ENCODE data around the gene LIMS1. TPM values are rescaled to one million over a fixed set of nuclear protein-coding genes. Genes with fewer than 3 reads are reported as not detected.
A peak's percentile ranks its signal among the peaks of the same experiment; 100 is the strongest.

Gene LIMS1
- total RNA-seq, 1 experiment from 2014 or later = 70.9 TPM

DNA sequence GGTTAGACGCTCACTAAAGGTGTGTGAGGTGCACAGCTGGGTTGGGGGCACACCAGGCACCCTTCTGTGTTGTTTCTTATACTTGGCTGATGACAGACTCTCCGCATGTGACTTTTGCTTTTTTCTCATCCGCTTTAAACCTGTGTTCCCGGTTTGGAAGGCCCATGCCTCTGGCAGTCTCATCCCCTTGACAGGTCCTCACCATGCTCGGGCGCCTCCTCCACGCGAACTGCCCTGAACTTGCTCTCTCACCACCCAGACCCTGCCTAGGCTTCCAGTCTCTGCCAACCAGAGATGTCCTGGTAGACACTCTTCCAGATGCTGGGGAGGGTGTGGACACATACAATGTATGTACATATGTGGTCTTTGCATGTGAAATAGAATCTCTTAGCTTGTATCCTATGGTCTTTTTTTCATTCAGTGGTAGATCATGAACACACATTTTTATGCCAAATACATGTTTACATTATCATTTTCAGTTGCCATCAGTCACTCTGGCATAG, 79.8 kb downstream of the LIMS1 start:
- Mint-ChIP-seq H3K36me3 (ENCODE audit: insufficient read depth, unreplicated experiment) (no peaks in the 10 kb centered on the region), H3K27me3 (ENCODE audit: insufficient read depth, unreplicated experiment) (no peaks in the 10 kb centered on the region), H3K4me1 (ENCODE audit: insufficient read depth, unreplicated experiment) (peaks cover 64% of the 10 kb centered on the region), H3K27ac (ENCODE audit: low read depth, unreplicated experiment) (peak overlapping the region; percentile 94), H3K4me3 (ENCODE audit: unreplicated experiment) (peak overlapping the region; percentile 58), H3K9me3 (ENCODE audit: unreplicated experiment) (no peaks in the 10 kb centered on the region)
- CTCF ChIA-PET = interaction anchor here (0.5 to 10.3 kb wide), 7 partner anchors 11 to 1435 kb away, joined by 3 to 207 read pairs (median 4); no protein-coding TSS in a partner anchor
- TF ChIP-seq, protein P1, sequence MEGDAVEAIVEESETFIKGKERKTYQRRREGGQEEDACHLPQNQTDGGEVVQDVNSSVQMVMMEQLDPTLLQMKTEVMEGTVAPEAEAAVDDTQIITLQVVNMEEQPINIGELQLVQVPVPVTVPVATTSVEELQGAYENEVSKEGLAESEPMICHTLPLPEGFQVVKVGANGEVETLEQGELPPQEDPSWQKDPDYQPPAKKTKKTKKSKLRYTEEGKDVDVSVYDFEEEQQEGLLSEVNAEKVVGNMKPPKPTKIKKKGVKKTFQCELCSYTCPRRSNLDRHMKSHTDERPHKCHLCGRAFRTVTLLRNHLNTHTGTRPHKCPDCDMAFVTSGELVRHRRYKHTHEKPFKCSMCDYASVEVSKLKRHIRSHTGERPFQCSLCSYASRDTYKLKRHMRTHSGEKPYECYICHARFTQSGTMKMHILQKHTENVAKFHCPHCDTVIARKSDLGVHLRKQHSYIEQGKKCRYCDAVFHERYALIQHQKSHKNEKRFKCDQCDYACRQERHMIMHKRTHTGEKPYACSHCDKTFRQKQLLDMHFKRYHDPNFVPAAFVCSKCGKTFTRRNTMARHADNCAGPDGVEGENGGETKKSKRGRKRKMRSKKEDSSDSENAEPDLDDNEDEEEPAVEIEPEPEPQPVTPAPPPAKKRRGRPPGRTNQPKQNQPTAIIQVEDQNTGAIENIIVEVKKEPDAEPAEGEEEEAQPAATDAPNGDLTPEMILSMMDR (IDR thresholded peaks at IDR 0.05; ENCODE audit: unreplicated experiment) = no peak
- intact Hi-C loops (cut with micrococcal nuclease) = no loop called here
- DNase-seq (ENCODE audit: unreplicated experiment) = no peak
- POLR2A ChIA-PET = interaction anchor here (0.6 to 3.7 kb wide), 8 partner anchors 9 to 105 kb away, joined by 3 to 23 read pairs (median 6); partner anchors contain the start of gene RANBP2
- no TSS peak for BruUV-seq (replicated peaks)

DNA sequence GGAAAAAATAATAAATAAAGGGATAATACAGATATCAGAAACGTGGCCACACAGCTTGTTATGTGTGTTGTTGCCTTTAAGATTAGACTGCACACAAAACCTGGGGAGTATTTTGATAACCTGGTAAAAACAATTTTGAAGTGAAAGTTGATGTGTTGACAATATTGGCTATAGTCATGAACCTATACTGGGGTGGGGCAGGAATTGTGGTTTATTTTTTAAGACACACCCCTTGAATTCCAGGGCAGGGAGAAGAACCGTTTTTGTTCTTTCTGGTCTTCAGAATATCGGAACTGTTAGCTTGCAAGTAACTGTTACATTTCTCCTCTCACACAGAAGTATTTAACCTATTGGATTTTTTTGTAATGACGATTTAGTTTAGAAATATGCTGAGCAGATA, 80.4 kb downstream of the LIMS1 start:
- H3K4me3 Mint-ChIP-seq (ENCODE audit: unreplicated experiment) = peak overlapping the region; percentile 58
- H3K27ac Mint-ChIP-seq (ENCODE audit: low read depth, unreplicated experiment) = peak overlapping the region; percentile 94
- intact Hi-C loops (cut with micrococcal nuclease) = no loop called here
- no peaks in the 10 kb centered on the region for H3K27me3 Mint-ChIP-seq (ENCODE audit: insufficient read depth, unreplicated experiment)
- CTCF ChIA-PET = interaction anchor here (0.8 to 10.3 kb wide), 7 partner anchors 8 to 31 kb away, joined by 3 to 207 read pairs (median 4); no protein-coding TSS in a partner anchor
- H3K4me1 Mint-ChIP-seq (ENCODE audit: insufficient read depth, unreplicated experiment) = peaks cover 59% of the 10 kb centered on the region
- BruUV-seq (replicated peaks) = no TSS peak
- H3K9me3 Mint-ChIP-seq (ENCODE audit: unreplicated experiment) = no peaks in the 10 kb centered on the region
- H3K36me3 Mint-ChIP-seq (ENCODE audit: insufficient read depth, unreplicated experiment) = no peaks in the 10 kb centered on the region
- TF ChIP-seq, protein P1 (IDR thresholded peaks at IDR 0.05; ENCODE audit: unreplicated experiment) = no peak
- POLR2A ChIA-PET = interaction anchor here (0.5 to 3.7 kb wide), 11 partner anchors 8 to 289 kb away, joined by 3 to 23 read pairs (median 5); partner anchors contain the start of gene RANBP2
- no peak for DNase-seq (ENCODE audit: unreplicated experiment)

DNA sequence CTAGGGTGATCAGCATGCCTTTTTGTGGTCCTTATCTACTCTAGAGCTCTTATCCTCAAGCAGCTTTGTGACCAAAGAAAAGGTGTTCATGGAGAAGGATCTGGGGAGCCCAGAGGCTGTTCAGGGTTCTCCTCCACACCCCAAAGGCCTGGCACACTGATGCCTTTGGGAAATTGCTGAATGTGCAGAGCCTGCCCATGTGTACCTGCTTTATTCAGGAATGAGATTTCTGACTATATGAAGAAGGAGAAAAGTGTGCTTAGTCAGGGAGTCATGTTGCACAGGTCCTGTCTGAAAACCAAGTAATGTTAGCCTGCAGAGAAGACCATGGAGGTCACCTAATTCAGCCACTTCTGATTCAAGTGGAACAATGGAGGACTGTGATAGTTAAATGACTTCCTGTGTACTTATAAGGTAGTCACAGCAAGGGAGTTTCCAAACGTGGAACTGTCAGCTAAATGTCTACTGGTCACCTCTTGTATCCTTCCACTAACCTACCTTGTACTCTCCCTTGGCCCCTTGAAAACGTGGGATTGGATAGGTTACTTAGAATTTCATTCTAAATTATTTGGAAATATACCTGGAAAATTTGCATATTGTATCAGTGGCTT, 81.3 kb downstream of the LIMS1 start:
- no TSS peak for BruUV-seq (replicated peaks)
- Mint-ChIP-seq H3K36me3 (ENCODE audit: insufficient read depth, unreplicated experiment) (no peaks in the 10 kb centered on the region), H3K4me1 (ENCODE audit: insufficient read depth, unreplicated experiment) (peaks cover 63% of the 10 kb centered on the region), H3K9me3 (ENCODE audit: unreplicated experiment) (no peaks in the 10 kb centered on the region), H3K27ac (ENCODE audit: low read depth, unreplicated experiment) (no peak overlapping the region), H3K4me3 (ENCODE audit: unreplicated experiment) (no peak overlapping the region), H3K27me3 (ENCODE audit: insufficient read depth, unreplicated experiment) (no peaks in the 10 kb centered on the region)
- CTCF ChIA-PET = interaction anchor here (0.8 to 10.3 kb wide), 5 partner anchors 9 to 31 kb away, joined by 3 to 207 read pairs (median 4); no protein-coding TSS in a partner anchor
- intact Hi-C loops (cut with micrococcal nuclease) = no loop called here
- TF ChIP-seq, protein P1 (IDR thresholded peaks at IDR 0.05; ENCODE audit: unreplicated experiment) = no peak
- POLR2A ChIA-PET = interaction anchor here (0.8 to 3.7 kb wide), 10 partner anchors 9 to 104 kb away, joined by 3 to 23 read pairs (median 6); partner anchors contain the start of gene RANBP2
- no peak for DNase-seq (ENCODE audit: unreplicated experiment)

DNA sequence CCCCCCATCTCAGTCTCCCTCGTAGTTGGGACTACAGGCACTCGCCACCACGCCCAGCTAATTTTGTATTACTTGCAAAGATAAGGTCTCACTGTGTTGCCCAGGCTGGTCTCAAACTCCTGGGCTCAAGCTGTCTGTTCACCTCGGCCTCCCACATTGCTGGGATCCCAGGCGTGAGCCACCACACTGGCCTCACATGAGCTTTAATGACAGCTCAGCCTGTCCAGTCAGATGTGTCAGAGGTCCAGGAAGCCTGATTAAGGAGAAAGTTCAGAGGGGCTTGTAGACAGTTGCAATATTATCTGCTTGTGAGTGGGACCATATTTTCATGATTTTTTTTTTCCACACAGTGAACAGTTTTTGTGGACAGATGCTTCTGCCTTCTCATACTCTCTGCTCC, 82.0 kb downstream of the LIMS1 start:
- ChIA-PET POLR2A (interaction anchor here (0.8 to 3.7 kb wide), 7 partner anchors 10 to 25 kb away, joined by 3 to 23 read pairs (median 4); no protein-coding TSS in a partner anchor), CTCF (interaction anchor here (0.6 to 10.3 kb wide), 6 partner anchors 11 to 106 kb away, joined by 3 to 207 read pairs (median 3); no protein-coding TSS in a partner anchor)
- no TSS peak for BruUV-seq (replicated peaks)
- TF ChIP-seq, protein P1 (IDR thresholded peaks at IDR 0.05; ENCODE audit: unreplicated experiment) = no peak
- no peaks in the 10 kb centered on the region for H3K36me3 Mint-ChIP-seq (ENCODE audit: insufficient read depth, unreplicated experiment)
- H3K4me3 Mint-ChIP-seq (ENCODE audit: unreplicated experiment) = no peak overlapping the region
- no peaks in the 10 kb centered on the region for H3K27me3 Mint-ChIP-seq (ENCODE audit: insufficient read depth, unreplicated experiment)
- intact Hi-C loops (cut with micrococcal nuclease) = no loop called here
- no peak for DNase-seq (ENCODE audit: unreplicated experiment)
- no peaks in the 10 kb centered on the region for H3K9me3 Mint-ChIP-seq (ENCODE audit: unreplicated experiment)
- H3K27ac Mint-ChIP-seq (ENCODE audit: low read depth, unreplicated experiment) = no peak overlapping the region
- peaks cover 70% of the 10 kb centered on the region for H3K4me1 Mint-ChIP-seq (ENCODE audit: insufficient read depth, unreplicated experiment)

Measured in MCF 10A (cell line).